ENCODE measurements around the gene GABRA5. TPM values are rescaled to one million over a fixed set of nuclear protein-coding genes. Genes with fewer than 3 reads are reported as not detected.
"Not testable (repeated sequence)": the region's sequence is repeated elsewhere in the genome, so short reads cannot be mapped to it uniquely, and the experiment has no call there.

Gene GABRA5
- polyA plus RNA-seq (2013, experiment 1 of 2) = 1.7 TPM
- polyA plus RNA-seq (2013, experiment 2 of 2) = 1.8 TPM

DNA sequence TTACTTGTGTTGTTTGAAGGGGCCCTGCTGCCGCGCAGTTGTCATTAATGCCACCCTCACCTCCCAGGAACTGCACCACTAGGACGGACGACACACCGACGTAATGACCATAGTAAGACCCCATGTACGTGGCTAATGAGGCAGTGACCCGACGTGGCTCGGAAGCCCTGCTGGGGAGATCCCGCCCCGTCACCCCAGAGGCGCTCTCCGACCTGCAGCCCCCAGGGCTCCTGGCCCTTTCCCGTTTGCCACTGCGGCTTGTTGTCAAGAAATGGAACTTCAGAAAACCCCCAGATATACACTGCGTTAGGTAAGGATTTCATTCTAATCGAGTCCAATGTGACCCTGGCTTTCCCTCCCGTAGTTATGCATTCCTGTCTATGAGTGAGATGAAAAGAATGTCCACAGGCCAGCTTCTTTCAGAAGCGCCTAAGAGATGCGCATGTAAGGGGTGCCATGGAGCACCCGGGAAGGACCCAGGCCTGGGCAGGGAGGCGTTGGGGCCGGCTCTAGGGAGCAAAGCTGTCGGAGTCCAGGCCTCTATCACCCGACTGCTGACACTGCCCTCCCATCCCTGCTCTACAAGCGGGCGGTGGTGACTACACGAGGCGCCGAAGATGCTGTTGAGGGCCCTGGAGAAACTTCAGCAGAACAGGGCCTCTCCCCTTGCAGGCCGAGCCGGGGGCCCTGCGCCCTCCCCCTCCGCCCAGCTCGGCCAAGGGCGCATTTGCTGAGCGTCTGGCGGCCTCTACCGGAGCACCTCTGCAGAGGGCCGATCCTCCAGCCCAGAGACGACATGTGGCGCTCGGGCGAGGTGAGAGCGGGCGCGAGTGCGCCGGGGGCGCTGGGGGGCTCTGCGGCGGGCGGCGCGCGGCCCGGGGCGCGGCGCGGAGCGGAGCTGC lies at the start of gene GABRA5:
Gene GABRA5 (plus strand): TSS at position 765 of the 902 bp plus-strand sequence. CDS start 2,187 bp downstream, outside the sequence.
- peaks cover 7% of the 10 kb centered on the region for H3K4me1 ChIP-seq (ENCODE audit: control insufficient read depth, insufficient read depth, low read length, poor library complexity, severe bottlenecking)
- H3K27ac ChIP-seq (ENCODE audit: low read depth, low read length, severe bottlenecking) = peak within 1 kb of the TSS; percentile 5
- no peaks in the 10 kb centered on the region for H3K36me3 ChIP-seq (ENCODE audit: control insufficient read depth, insufficient read depth, low read length)
- H3K9me3 ChIP-seq (ENCODE audit: control insufficient read depth, low read length) = no peaks in the 10 kb centered on the region
- 18 to 19% methylated on average over 33 to 60 of the region's 63 CpGs for WGBS, 2 experiments (ENCODE audit: insufficient coverage in 2 of 2)
- peak within 1 kb of the TSS; percentile 45 for H3K4me3 ChIP-seq (ENCODE audit: extremely low read depth, insufficient read depth, low read length, poor library complexity, severe bottlenecking)

DNA sequence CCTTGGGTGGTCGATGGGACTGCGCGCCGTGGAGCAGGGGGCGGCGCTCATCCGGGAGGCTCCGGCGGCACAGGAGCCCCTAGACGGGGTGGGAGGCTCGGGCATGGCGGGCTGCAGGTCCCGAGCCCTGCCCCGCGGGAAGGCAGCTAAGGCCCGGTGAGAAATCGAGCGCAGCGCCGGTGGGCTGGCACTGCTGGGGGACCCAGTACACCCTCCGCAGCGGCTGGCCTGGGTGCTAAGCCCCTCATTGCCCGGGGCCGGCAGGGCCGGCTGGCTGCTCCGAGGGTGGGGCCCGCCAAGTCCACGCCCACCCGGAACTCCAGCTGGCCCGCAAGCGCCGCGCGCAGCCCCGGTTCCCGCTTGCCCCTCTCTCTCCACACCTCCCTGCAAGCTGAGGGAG lies 35.7 kb upstream of the GABRA5 start:
- H3K4me1 ChIP-seq (ENCODE audit: control insufficient read depth, insufficient read depth, low read length, poor library complexity, severe bottlenecking); H3K36me3 ChIP-seq (ENCODE audit: control insufficient read depth, insufficient read depth, low read length); H3K9me3 ChIP-seq (ENCODE audit: control insufficient read depth, low read length); H3K27ac ChIP-seq (ENCODE audit: low read depth, low read length, severe bottlenecking): not testable (repeated sequence)
- 81 to 86% methylated on average over 7 to 16 of the region's 36 CpGs for WGBS, 2 experiments (ENCODE audit: insufficient coverage in 2 of 2)
- H3K4me3 ChIP-seq (ENCODE audit: extremely low read depth, insufficient read depth, low read length, poor library complexity, severe bottlenecking) = peak overlapping the region; percentile 22

DNA sequence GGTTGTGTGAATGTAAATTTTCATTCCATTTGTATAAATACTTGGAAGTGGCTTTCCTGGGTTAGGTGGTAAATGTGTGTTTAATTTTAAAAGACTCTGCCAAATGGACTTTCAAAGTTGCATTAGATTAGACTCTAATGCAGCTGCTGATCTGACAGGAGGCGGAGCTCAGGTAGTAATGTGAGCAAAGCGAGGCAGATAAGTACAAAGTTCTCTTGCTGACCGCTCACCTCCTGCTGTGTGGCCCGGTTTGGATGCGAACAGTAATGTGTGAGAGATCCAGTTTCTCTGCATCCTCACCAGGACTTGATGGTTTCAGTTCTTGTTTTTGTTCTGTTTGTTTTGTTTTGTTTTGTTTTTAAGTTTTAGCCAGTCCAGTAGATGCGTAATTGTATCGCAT lies 34.9 kb upstream of the GABRA5 start:
- Histone ChIP-seq H3K9me3 (ENCODE audit: control insufficient read depth, low read length) (peaks cover 7% of the 10 kb centered on the region), H3K4me1 (ENCODE audit: control insufficient read depth, insufficient read depth, low read length, poor library complexity, severe bottlenecking) (no peaks in the 10 kb centered on the region), H3K27ac (ENCODE audit: low read depth, low read length, severe bottlenecking) (no peak overlapping the region), H3K36me3 (ENCODE audit: control insufficient read depth, insufficient read depth, low read length) (no peaks in the 10 kb centered on the region), H3K4me3 (ENCODE audit: extremely low read depth, insufficient read depth, low read length, poor library complexity, severe bottlenecking) (peak overlapping the region; percentile 22)
- 63 to 71% methylated on average over 5 of the region's 7 CpGs for WGBS, 2 experiments (ENCODE audit: insufficient coverage in 2 of 2)

DNA sequence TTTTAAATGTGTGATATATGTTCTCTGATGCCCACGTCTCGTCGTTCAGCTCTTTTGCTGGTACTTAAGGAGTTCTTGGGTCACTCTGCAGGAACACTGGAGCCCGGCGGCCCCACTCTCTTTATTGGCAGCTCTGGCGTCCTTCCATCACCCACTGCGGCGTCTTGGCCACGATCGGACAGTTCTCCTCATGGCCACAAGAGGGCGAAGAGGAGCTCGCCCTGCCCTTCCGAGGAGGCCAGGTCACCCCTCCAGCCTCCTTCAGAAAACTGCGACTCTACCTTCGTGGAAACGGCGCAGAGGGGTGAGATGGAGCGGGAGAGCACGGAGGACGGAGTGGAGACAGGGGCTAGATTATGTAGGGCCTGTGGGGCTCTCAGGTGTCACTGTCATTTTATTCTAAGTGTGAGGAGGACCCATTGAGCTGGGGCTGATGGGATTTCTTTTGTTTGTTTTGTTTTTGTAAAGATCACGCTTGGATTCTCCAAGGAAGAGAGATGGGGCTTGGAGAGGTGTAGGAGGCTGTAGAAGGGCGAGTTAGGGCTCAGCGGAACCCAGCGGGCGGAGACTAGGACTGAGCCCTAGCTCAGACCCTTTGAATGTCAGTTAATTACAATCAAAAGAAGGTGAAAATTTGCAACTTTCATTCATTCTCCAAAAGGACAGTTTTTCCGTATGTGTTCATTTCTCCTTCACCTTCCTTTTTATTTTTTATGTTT lies 28.0 kb upstream of the GABRA5 start:
- WGBS, 2 experiments (ENCODE audit: insufficient coverage in 2 of 2) = 43 to 45% methylated on average over 7 to 21 of the region's 26 CpGs

DNA sequence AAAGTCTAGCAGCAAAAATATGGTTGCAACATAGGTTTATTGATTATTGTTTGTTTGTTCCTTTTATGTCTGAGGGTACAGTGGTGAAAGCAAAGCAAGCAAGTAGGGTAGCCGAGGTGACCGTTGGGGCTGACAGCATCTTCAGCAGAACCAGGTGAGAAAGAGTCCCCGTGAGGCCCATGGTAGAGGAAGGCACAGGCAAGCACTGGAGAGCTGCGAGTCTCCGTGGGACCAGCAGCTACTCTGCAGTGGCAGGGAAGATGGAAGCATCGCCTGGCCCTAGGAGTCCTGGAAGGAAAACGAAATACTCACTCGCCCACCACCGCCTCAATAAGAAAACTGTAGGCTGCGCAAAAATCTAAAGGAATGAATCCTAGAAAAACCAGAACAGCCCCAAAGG lies 25.3 kb upstream of the GABRA5 start:
- Histone ChIP-seq H3K27ac (ENCODE audit: low read depth, low read length, severe bottlenecking) (no peak overlapping the region), H3K9me3 (ENCODE audit: control insufficient read depth, low read length) (peaks cover 6% of the 10 kb centered on the region), H3K36me3 (ENCODE audit: control insufficient read depth, insufficient read depth, low read length) (no peaks in the 10 kb centered on the region), H3K4me1 (ENCODE audit: control insufficient read depth, insufficient read depth, low read length, poor library complexity, severe bottlenecking) (no peaks in the 10 kb centered on the region), H3K4me3 (ENCODE audit: extremely low read depth, insufficient read depth, low read length, poor library complexity, severe bottlenecking) (no peak overlapping the region)
- 73 to 88% methylated on average over 6 to 9 of the region's 10 CpGs for WGBS, 2 experiments (ENCODE audit: insufficient coverage in 2 of 2)

More for the DNA sequence above, 28.0 kb upstream of the GABRA5 start:
- peaks cover 8% of the 10 kb centered on the region for H3K9me3 ChIP-seq (ENCODE audit: control insufficient read depth, low read length)
- no peaks in the 10 kb centered on the region for H3K4me1 ChIP-seq (ENCODE audit: control insufficient read depth, insufficient read depth, low read length, poor library complexity, severe bottlenecking)
- H3K4me3 ChIP-seq (ENCODE audit: extremely low read depth, insufficient read depth, low read length, poor library complexity, severe bottlenecking) = no peak overlapping the region
- no peaks in the 10 kb centered on the region for H3K36me3 ChIP-seq (ENCODE audit: control insufficient read depth, insufficient read depth, low read length)
- H3K27ac ChIP-seq (ENCODE audit: low read depth, low read length, severe bottlenecking) = no peak overlapping the region

DNA sequence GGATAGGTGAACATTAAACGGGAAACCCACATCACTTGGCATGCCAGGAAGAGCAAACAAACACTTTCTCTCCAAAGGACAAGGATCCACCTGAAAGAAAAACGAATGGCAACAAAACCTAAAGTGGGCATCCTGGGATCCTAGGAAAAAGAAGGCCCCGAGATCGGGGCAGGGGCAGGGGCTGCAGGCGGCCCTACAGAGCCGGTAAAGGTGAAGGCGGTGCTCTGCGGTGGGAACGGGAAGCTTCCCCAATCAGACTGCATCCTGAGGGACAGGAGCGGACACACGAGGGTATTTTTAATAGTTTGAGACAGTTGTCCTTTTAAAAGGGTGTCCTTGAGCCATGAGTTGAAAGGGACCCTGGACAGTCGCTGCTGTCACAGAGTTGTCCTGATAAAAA lies 24.9 kb upstream of the GABRA5 start:
- 85 to 89% methylated on average over 10 of the region's 12 CpGs for WGBS, 2 experiments (ENCODE audit: insufficient coverage in 2 of 2)
- no peak overlapping the region for H3K27ac ChIP-seq (ENCODE audit: low read depth, low read length, severe bottlenecking)
- no peaks in the 10 kb centered on the region for H3K4me1 ChIP-seq (ENCODE audit: control insufficient read depth, insufficient read depth, low read length, poor library complexity, severe bottlenecking)
- no peaks in the 10 kb centered on the region for H3K36me3 ChIP-seq (ENCODE audit: control insufficient read depth, insufficient read depth, low read length)
- H3K4me3 ChIP-seq (ENCODE audit: extremely low read depth, insufficient read depth, low read length, poor library complexity, severe bottlenecking) = no peak overlapping the region
- H3K9me3 ChIP-seq (ENCODE audit: control insufficient read depth, low read length) = peaks cover 2% of the 10 kb centered on the region

DNA sequence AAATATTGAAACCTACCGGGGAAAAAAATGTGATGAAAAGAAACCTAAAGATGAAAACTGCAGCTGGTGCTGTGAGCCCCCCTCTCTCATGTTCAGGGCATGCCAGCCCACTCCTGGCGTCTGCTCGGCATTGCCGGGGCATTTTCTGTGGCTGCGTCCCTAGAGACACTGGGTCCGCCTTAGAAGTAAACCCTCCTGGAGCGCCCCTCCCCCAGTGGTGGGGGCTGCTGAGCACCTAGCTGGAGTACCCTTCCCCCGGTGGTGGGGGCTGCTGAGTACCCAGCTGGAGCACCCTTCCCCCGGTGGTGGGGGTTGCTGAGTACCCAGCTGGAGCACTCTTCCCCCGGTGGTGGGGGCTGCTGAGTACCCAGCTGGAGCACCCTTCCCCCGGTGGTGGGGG lies 24.5 kb upstream of the GABRA5 start:
- H3K4me3 ChIP-seq (ENCODE audit: extremely low read depth, insufficient read depth, low read length, poor library complexity, severe bottlenecking) = no peak overlapping the region
- no peaks in the 10 kb centered on the region for H3K9me3 ChIP-seq (ENCODE audit: control insufficient read depth, low read length)
- 83 to 100% methylated on average over 3 to 5 of the region's 11 CpGs for WGBS, 2 experiments (ENCODE audit: insufficient coverage in 2 of 2)
- no peaks in the 10 kb centered on the region for H3K4me1 ChIP-seq (ENCODE audit: control insufficient read depth, insufficient read depth, low read length, poor library complexity, severe bottlenecking)
- no peaks in the 10 kb centered on the region for H3K36me3 ChIP-seq (ENCODE audit: control insufficient read depth, insufficient read depth, low read length)
- H3K27ac ChIP-seq (ENCODE audit: low read depth, low read length, severe bottlenecking) = no peak overlapping the region

DNA sequence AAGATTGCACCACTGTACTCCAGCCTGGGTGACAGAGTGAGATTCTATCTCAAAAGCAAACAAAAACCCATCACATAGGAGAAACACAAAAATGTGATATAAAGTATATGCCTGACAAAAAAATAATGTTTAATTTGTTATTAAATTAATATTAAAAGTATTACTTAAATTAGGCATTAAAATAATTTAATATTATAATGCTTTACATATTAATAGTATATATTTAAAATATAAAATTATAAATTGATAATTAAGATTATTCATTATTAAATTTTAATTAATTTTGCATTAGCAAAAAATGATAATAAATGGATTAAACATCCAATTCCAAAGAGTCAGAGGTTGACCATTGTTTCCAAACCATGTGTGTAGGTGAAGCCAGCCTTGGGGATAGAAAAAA lies 22.0 kb upstream of the GABRA5 start:
- Histone ChIP-seq H3K4me3 (ENCODE audit: extremely low read depth, insufficient read depth, low read length, poor library complexity, severe bottlenecking) (no peak overlapping the region), H3K27ac (ENCODE audit: low read depth, low read length, severe bottlenecking) (no peak overlapping the region), H3K36me3 (ENCODE audit: control insufficient read depth, insufficient read depth, low read length) (no peaks in the 10 kb centered on the region), H3K4me1 (ENCODE audit: control insufficient read depth, insufficient read depth, low read length, poor library complexity, severe bottlenecking) (no peaks in the 10 kb centered on the region), H3K9me3 (ENCODE audit: control insufficient read depth, low read length) (peaks cover 6% of the 10 kb centered on the region)

DNA sequence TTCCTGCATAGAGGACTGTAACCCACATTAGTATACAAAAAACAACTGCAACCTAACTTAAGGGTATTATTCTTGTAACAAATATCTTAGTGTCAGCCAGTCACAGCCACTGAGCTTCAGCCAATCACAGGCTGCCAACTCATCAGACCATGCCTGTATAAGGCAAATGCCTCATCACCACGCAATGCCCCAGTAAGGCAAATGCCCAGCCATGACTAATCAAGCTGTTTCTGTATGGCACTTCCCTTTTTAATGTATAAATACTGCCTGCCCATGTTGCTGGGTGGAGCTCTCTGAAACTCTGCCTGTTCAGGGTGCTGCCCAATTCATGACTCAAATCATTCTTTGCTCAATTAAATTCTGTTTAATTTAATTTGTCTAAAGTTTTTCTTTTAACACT lies 18.4 kb upstream of the GABRA5 start:
- Histone ChIP-seq H3K4me1 (ENCODE audit: control insufficient read depth, insufficient read depth, low read length, poor library complexity, severe bottlenecking) (no peaks in the 10 kb centered on the region), H3K27ac (ENCODE audit: low read depth, low read length, severe bottlenecking) (no peak overlapping the region), H3K9me3 (ENCODE audit: control insufficient read depth, low read length) (peaks cover 6% of the 10 kb centered on the region), H3K36me3 (ENCODE audit: control insufficient read depth, insufficient read depth, low read length) (no peaks in the 10 kb centered on the region), H3K4me3 (ENCODE audit: extremely low read depth, insufficient read depth, low read length, poor library complexity, severe bottlenecking) (no peak overlapping the region)
- 100% methylated on average over 1 of the region's 1 CpG; no CpG with 5 or more reads in 1 of the 2 experiments for WGBS, 2 experiments (ENCODE audit: insufficient coverage in 2 of 2)

DNA sequence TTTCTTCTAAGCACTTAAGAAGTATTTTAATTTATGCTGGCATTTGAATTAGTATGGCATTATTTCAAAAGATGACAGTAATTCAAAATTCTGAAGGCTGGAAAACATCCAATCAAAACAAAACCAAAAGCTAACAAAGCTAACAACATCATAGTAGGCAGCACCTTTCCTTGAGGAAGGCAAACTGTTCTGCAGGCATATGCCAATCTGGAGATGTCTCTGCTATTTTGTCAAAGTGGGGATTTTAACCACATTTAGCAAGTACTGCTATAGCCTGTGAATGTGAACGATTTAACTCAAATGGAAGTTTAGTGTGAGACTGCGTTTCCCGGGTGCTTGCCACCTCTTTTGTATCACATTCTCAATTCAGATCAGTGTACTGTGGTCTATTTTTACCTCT lies 16.7 kb upstream of the GABRA5 start:
- Histone ChIP-seq H3K9me3 (ENCODE audit: control insufficient read depth, low read length) (peaks cover 6% of the 10 kb centered on the region), H3K4me1 (ENCODE audit: control insufficient read depth, insufficient read depth, low read length, poor library complexity, severe bottlenecking) (no peaks in the 10 kb centered on the region), H3K4me3 (ENCODE audit: extremely low read depth, insufficient read depth, low read length, poor library complexity, severe bottlenecking) (no peak overlapping the region), H3K27ac (ENCODE audit: low read depth, low read length, severe bottlenecking) (no peak overlapping the region), H3K36me3 (ENCODE audit: control insufficient read depth, insufficient read depth, low read length) (no peaks in the 10 kb centered on the region)
- WGBS, 2 experiments (ENCODE audit: insufficient coverage in 2 of 2) = 100% methylated on average over 1 of the region's 3 CpGs; no CpG with 5 or more reads in 1 of the 2 experiments

DNA sequence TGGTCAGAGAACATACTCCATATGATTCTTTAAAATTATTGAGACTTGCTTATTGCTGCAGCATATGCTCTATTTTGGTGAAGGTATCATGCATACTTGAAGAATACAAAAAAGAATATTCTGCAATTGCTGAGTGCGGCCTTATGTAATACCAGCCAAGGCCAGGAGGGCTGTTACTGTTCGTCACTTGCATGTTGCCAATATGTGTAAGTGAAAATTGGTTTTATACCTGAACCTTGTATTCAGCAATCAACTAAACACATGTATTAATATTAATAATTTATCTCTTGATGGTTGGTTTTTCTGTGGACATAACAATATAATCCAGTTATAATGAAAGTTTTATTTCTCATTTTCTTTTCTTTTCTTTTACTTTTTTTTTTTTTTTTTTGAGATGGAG lies 13.9 kb upstream of the GABRA5 start:
- no peaks in the 10 kb centered on the region for H3K36me3 ChIP-seq (ENCODE audit: control insufficient read depth, insufficient read depth, low read length)
- H3K9me3 ChIP-seq (ENCODE audit: control insufficient read depth, low read length) = peaks cover 6% of the 10 kb centered on the region
- no CpG with 5 or more reads among the region's 2 CpGs for WGBS, 2 experiments (ENCODE audit: insufficient coverage in 2 of 2)
- no peak overlapping the region for H3K4me3 ChIP-seq (ENCODE audit: extremely low read depth, insufficient read depth, low read length, poor library complexity, severe bottlenecking)
- H3K4me1 ChIP-seq (ENCODE audit: control insufficient read depth, insufficient read depth, low read length, poor library complexity, severe bottlenecking) = no peaks in the 10 kb centered on the region
- H3K27ac ChIP-seq (ENCODE audit: low read depth, low read length, severe bottlenecking) = no peak overlapping the region

Data from mesodermal cell (in vitro differentiated cells).